Fibroblast of the aortic adventitia (primary cell): ENCODE data around the gene SLC29A3. TPM values are rescaled to one million over a fixed set of nuclear protein-coding genes. Genes with fewer than 3 reads are reported as not detected.

Experiments
- DNase-seq: peaks from one replicate; pipeline ENCODE4 v3.0.0-alpha.2; 2010; ENCODE audit warnings: low read depth
- H3K4me3 ChIP-seq: 2 replicates; pipeline ENCODE4 v1.5.1; 2011; ENCODE audit warnings: low read depth, mild to moderate bottlenecking, control low read depth, low read length, moderate library complexity
- CTCF ChIP-seq: IDR thresholded peaks from 2 replicates; pipeline ENCODE4 v1.5.1; 2011; ENCODE audit warnings: mild to moderate bottlenecking, low read length, control low read depth, inconsistent platforms; ENCODE audit not compliant: insufficient read depth
- total RNA-seq: library from RNA; depleted of rRNA; stranded (reverse); fragments of >200 nt; gene quantifications from 2 replicates; pipeline ENCODE4 v1.2.3, GENCODE V29; 2012; ENCODE audit warnings: low replicate concordance

The SLC29A3 gene
- total RNA-seq, 1 donor = 1.2 TPM

DNA sequence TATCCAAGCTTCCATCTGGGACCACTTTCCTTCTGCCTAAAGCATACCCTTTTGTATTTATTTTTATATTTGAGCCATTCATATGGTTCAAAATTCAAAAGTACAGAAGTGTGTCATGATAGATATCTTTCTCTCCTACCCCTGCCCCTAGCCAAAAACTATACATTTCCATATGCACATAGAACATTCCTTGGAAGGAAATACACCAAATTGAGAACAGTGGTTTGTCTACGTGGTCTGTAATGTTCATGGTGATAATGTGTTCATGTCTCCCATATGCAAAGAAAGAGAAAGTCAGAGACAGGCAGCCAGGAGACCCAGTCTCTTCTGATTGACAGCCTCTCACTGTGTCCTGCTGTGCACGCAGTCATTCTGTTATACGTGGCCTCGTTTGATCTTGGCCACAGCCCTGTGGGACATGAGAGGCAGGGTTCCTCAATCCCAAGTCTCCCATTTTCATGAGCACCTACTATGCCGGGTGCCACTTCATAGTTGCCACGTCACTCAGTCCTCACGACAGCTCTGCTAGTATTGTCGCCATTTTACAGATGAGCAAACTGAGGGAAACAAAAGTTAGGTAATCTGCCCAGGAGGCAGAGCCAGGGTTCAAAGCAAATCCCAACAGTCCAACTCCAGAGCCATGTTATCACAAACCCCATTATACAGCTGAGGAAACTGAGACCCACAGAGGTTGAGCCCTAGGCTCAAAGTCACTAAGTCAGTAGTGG is 69.7 kb downstream of the SLC29A3 start:
- H3K4me3 ChIP-seq = no peak overlapping the region
- DNase-seq = no peak
- no peak for TF ChIP-seq CTCF

GRCh38 chr10:71389768-71390460 is 70.9 kb downstream of the SLC29A3 start:
- no peak overlapping the region for H3K4me3 ChIP-seq
- no peak for DNase-seq
- TF ChIP-seq CTCF = no peak

GRCh38 chr10:71390461-71390835 is 71.4 kb downstream of the SLC29A3 start:
- H3K4me3 ChIP-seq = no peak overlapping the region
- no peak for DNase-seq
- TF ChIP-seq CTCF = no peak

DNA sequence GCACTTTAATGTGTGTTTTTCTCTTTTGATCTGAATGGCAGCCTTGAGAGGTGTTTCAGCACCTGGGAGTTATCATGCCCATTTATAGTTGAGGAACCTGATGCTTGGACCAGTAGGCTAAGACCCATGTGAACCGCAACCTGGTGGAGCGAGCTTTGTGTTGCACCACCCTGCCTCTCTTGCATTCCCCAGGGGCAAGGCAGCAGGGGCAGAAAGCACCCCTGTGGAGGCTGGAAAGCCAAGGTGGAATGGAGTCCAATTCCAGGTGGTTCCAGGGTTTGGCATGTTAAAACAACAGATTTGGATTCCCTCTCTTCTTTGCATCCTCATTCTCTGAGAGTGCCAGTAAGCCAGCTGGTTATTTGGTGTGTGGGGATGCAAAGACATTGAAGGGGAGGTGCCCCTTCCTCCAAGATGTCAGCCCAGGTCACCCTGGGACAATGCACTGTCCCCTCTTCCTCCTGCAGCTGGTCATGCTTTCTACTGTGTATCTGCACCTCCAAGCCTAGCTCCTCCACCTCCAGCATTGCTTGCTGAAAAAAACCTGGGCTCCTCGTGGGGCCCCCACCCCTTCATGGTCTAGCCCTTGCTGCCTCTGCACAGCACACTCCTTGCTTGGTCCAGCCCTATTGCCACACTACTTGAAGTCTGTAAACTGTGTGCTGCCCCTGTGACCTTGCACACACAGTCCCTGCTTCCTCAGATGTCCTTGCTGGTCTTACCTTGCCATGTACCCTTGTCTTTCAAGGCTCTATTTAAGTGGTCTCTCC is 72.0 kb downstream of the SLC29A3 start:
- H3K4me3 ChIP-seq = no peak overlapping the region
- TF ChIP-seq CTCF = no peak
- DNase-seq = no peak

DNA sequence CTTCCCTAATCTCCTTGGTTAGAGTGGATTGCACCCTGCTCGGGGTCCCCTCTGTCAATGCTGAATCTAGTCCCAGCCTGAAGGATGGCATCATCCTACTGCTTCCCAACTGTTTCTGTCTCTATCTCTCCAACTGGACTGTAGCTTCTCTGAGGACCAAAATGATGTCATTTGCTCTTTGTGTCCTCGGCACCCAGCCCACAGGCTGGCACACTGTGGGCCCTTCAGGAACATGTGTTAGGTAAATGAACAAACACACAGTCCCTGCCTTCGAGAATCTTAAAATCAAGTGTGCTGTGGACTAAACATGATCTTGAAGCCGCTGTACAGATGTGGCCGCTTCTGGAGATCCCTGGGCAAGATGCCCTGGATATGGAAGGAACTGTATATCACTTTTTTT is 72.6 kb downstream of the SLC29A3 start:
- no peak overlapping the region for H3K4me3 ChIP-seq
- TF ChIP-seq CTCF = no peak

GRCh38 chr10:71392292-71392691 is 73.2 kb downstream of the SLC29A3 start:
- TF ChIP-seq CTCF = no peak
- DNase-seq = no peak
- no peak overlapping the region for H3K4me3 ChIP-seq

More for the DNA sequence above, 72.6 kb downstream of the SLC29A3 start:
- DNase-seq = no peak
